T1000 (cell line): ENCODE measurements around the gene RFXAP.
A peak's percentile ranks its signal among the peaks of the same experiment; 100 is the strongest.
"Not testable (repeated sequence)": the region's sequence is repeated elsewhere in the genome, so short reads cannot be mapped to it uniquely, and the experiment has no call there.

ENCODE experiments used
- DNase-seq: peaks from one replicate; lab custom pipeline; 2025; ENCODE audit warnings: mixed read lengths; lab: John Stamatoyannopoulos, UW

RFXAP gene

GRCh38 chr13:36818804-36819738 lies at the start of gene RFXAP:
Gene RFXAP, plus strand, starts transcription at chr13:36819222. Its CDS starts 136 bp downstream, at chr13:36819358.
- peak; percentile 58 for DNase-seq

GRCh38 chr13:36769545-36769944 lies 49.5 kb upstream of the RFXAP start:
- DNase-seq: no peak

GRCh38 chr13:36770741-36771140 lies 48.3 kb upstream of the RFXAP start:
- DNase-seq: no peak

- no peak for DNase-seq
Observed at GRCh38 chr13:36772853-36773252, 46.2 kb upstream of the RFXAP start.

- no peak for DNase-seq
Observed at GRCh38 chr13:36774931-36775330, 44.1 kb upstream of the RFXAP start.

- no peak for DNase-seq
Observed at GRCh38 chr13:36776175-36776574, 42.8 kb upstream of the RFXAP start.

GRCh38 chr13:36778083-36778671 lies 40.8 kb upstream of the RFXAP start:
- no peak for DNase-seq

GRCh38 chr13:36783890-36784289 lies 35.1 kb upstream of the RFXAP start:
- no peak for DNase-seq

- DNase-seq: not testable (repeated sequence)
Observed at GRCh38 chr13:36786175-36786574, 32.8 kb upstream of the RFXAP start.

- DNase-seq: no peak
Observed at GRCh38 chr13:36787181-36787580, 31.8 kb upstream of the RFXAP start.

GRCh38 chr13:36788276-36788675 lies 30.7 kb upstream of the RFXAP start:
- no peak for DNase-seq

- DNase-seq: no peak
Observed at GRCh38 chr13:36789061-36789460, 30.0 kb upstream of the RFXAP start.

GRCh38 chr13:36789730-36790129 lies 29.3 kb upstream of the RFXAP start:
- no peak for DNase-seq

- DNase-seq: no peak
Observed at GRCh38 chr13:36794706-36795105, 24.3 kb upstream of the RFXAP start.

- DNase-seq: no peak
Observed at GRCh38 chr13:36795463-36795862, 23.6 kb upstream of the RFXAP start.

GRCh38 chr13:36796052-36796451 lies 23.0 kb upstream of the RFXAP start:
- no peak for DNase-seq

- no peak for DNase-seq
Observed at GRCh38 chr13:36801035-36801434, 18.0 kb upstream of the RFXAP start.

GRCh38 chr13:36804588-36804987 lies 14.4 kb upstream of the RFXAP start:
- DNase-seq: no peak

- no peak for DNase-seq
Observed at GRCh38 chr13:36806102-36806501, 12.9 kb upstream of the RFXAP start.

GRCh38 chr13:36807616-36808015 lies 11.4 kb upstream of the RFXAP start:
- no peak for DNase-seq

GRCh38 chr13:36813225-36813624 lies 5.8 kb upstream of the RFXAP start:
- DNase-seq: no peak

GRCh38 chr13:36814465-36814864 lies 4.6 kb upstream of the RFXAP start:
- DNase-seq: no peak

- DNase-seq: no peak
Observed at GRCh38 chr13:36815062-36815461, 4.0 kb upstream of the RFXAP start.
